WTC11 (cell line): Measurements from ENCODE around the gene SERINC4. TPM values are rescaled to one million over a fixed set of nuclear protein-coding genes. Genes with fewer than 3 reads are reported as not detected.
"Not testable (repeated sequence)": the region's sequence is repeated elsewhere in the genome, so short reads cannot be mapped to it uniquely, and the experiment has no call there.

Source experiments
- ATAC-seq: fragments of 200-7000 bp; cut with Tn5 transposase; 2 replicates; pipeline ENCODE4 v1.10.0; 2021; ENCODE audit warnings: mild to moderate bottlenecking, moderate library complexity
- CTCF ChIA-PET: fragments of 300-600 bp; sonication (Branson Sonifier 250); formaldehyde crosslinking; loops from one replicate; lab custom pipeline; 2021; ENCODE audit warnings: antibody characterized with exemption; lab: Charles Lee
- POLR2A ChIA-PET: fragments of 350-600 bp; sonication (Branson Sonifier 250); formaldehyde crosslinking; loops from one replicate; lab custom pipeline; 2021; ENCODE audit warnings: antibody characterized with exemption; lab: Charles Lee
- DNase-seq: peaks from one replicate; pipeline ENCODE4 v3.0.0; 2021; ENCODE audit warnings: low spot score
- H3K27ac Mint-ChIP-seq: 2 replicates; pipeline ENCODE4 v1.8.0; 2021; ENCODE audit warnings: mixed read lengths
- H3K27me3 Mint-ChIP-seq: 2 replicates; pipeline ENCODE4 v1.8.0; 2021; ENCODE audit warnings: low read depth, mild to moderate bottlenecking, moderate library complexity, mixed read lengths
- H3K36me3 Mint-ChIP-seq: 2 replicates; pipeline ENCODE4 v1.8.0; 2021; ENCODE audit warnings: mixed read lengths
- H3K4me1 Mint-ChIP-seq: 2 replicates; pipeline ENCODE4 v1.8.0; 2022; ENCODE audit warnings: mixed read lengths
- H3K4me3 Mint-ChIP-seq: 2 replicates; pipeline ENCODE4 v1.8.0; 2021; ENCODE audit warnings: mild to moderate bottlenecking, moderate library complexity, mixed read lengths
- H3K9me3 Mint-ChIP-seq: 2 replicates; pipeline ENCODE4 v1.8.0; 2021; ENCODE audit warnings: mixed read lengths
- CBFB ChIP-seq: sonication (generic); formaldehyde crosslinking; IDR thresholded peaks from 2 replicates; pipeline ENCODE4 v1.8.1; 2022; ENCODE audit warnings: mild to moderate bottlenecking, low read depth, missing genetic modification reagents
- CDX4 ChIP-seq: fragments of 250-450 bp; sonication (Bioruptor Pico); IDR thresholded peaks from 2 replicates; pipeline ENCODE4 v1.9.0; 2021; ENCODE audit warnings: moderate library complexity, mild to moderate bottlenecking, inconsistent platforms, borderline replicate concordance
- CREM ChIP-seq: sonication (generic); formaldehyde crosslinking; IDR thresholded peaks from 2 replicates; pipeline ENCODE4 v1.8.1; 2022; ENCODE audit warnings: mild to moderate bottlenecking, missing genetic modification reagents, moderate library complexity
- E2F1 ChIP-seq: sonication (generic); formaldehyde crosslinking; IDR thresholded peaks from 2 replicates; pipeline ENCODE4 v1.8.0; 2022; ENCODE audit warnings: mild to moderate bottlenecking, missing genetic modification reagents
- FOXK1 ChIP-seq: sonication (generic); formaldehyde crosslinking; IDR thresholded peaks from 2 replicates; pipeline ENCODE4 v1.8.0; 2022; ENCODE audit warnings: mild to moderate bottlenecking, moderate library complexity, missing genetic modification reagents
- IRF1 ChIP-seq: sonication (generic); formaldehyde crosslinking; IDR thresholded peaks from 2 replicates; pipeline ENCODE4 v1.8.0; 2023; ENCODE audit warnings: missing genetic modification reagents
- MAX ChIP-seq: sonication (generic); formaldehyde crosslinking; IDR thresholded peaks from 2 replicates; pipeline ENCODE4 v1.8.0; 2022; ENCODE audit warnings: mild to moderate bottlenecking, missing genetic modification reagents
- NFE2L1 ChIP-seq: sonication (generic); formaldehyde crosslinking; IDR thresholded peaks from 2 replicates; pipeline ENCODE4 v1.8.1; 2023; ENCODE audit warnings: missing genetic modification reagents
- NR1H2 ChIP-seq: sonication (generic); formaldehyde crosslinking; IDR thresholded peaks from 2 replicates; pipeline ENCODE4 v1.9.0; 2021; ENCODE audit warnings: mild to moderate bottlenecking, moderate library complexity, missing genetic modification reagents
- NR3C1 ChIP-seq: sonication (generic); formaldehyde crosslinking; conservative IDR thresholded peaks from 2 replicates; pipeline ENCODE4 v1.8.1; 2023; ENCODE audit warnings: low read depth, mild to moderate bottlenecking, missing genetic modification reagents
- OVOL2 ChIP-seq: fragments of 250-450 bp; sonication (Bioruptor Pico); IDR thresholded peaks from 2 replicates; pipeline ENCODE4 v1.9.0; 2021; ENCODE audit warnings: mild to moderate bottlenecking, borderline replicate concordance
- PRDM15 ChIP-seq: sonication (generic); formaldehyde crosslinking; IDR thresholded peaks from 2 replicates; pipeline ENCODE4 v1.8.0; 2022; ENCODE audit warnings: missing genetic modification reagents
- RELA ChIP-seq: sonication (generic); formaldehyde crosslinking; IDR thresholded peaks from 2 replicates; pipeline ENCODE4 v1.8.1; 2022; ENCODE audit warnings: missing genetic modification reagents, mild to moderate bottlenecking, borderline replicate concordance
- RORB ChIP-seq: fragments of 250-450 bp; sonication (Bioruptor Pico); IDR thresholded peaks from 2 replicates; pipeline ENCODE4 v1.9.0; 2021; ENCODE audit warnings: mild to moderate bottlenecking
- SMAD4 ChIP-seq: sonication (generic); formaldehyde crosslinking; IDR thresholded peaks from 2 replicates; pipeline ENCODE4 v1.8.0; 2022; ENCODE audit warnings: mild to moderate bottlenecking, missing genetic modification reagents
- STAT6 ChIP-seq: sonication (generic); formaldehyde crosslinking; conservative IDR thresholded peaks from 2 replicates; pipeline ENCODE4 v1.8.1; 2023; ENCODE audit warnings: mild to moderate bottlenecking, low read depth, missing genetic modification reagents, moderate library complexity
- TCF7 ChIP-seq: sonication (generic); formaldehyde crosslinking; IDR thresholded peaks from 2 replicates; pipeline ENCODE4 v1.8.0; 2022; ENCODE audit warnings: mild to moderate bottlenecking, low read depth, missing genetic modification reagents, moderate library complexity
- TP53 ChIP-seq: sonication (generic); formaldehyde crosslinking; IDR thresholded peaks from 2 replicates; pipeline ENCODE4 v1.8.1; 2023; ENCODE audit warnings: mild to moderate bottlenecking, missing genetic modification reagents
- ZBTB21 ChIP-seq: sonication (generic); formaldehyde crosslinking; IDR thresholded peaks from 2 replicates; pipeline ENCODE4 v1.8.1; 2023; ENCODE audit warnings: mild to moderate bottlenecking, missing genetic modification reagents, borderline replicate concordance
- ZNF138 ChIP-seq: sonication (generic); formaldehyde crosslinking; conservative IDR thresholded peaks from 2 replicates; pipeline ENCODE4 v1.8.1; 2022; ENCODE audit warnings: mild to moderate bottlenecking, moderate library complexity, missing genetic modification reagents
- ZNF232 ChIP-seq: sonication (generic); formaldehyde crosslinking; IDR thresholded peaks from 2 replicates; pipeline ENCODE4 v1.8.0; 2022; ENCODE audit warnings: mild to moderate bottlenecking, missing genetic modification reagents
- ZNF396 ChIP-seq: fragments of 250-450 bp; sonication (Bioruptor Pico); IDR thresholded peaks from 2 replicates; pipeline ENCODE4 v1.8.0; 2021; ENCODE audit warnings: mild to moderate bottlenecking, moderate library complexity, borderline replicate concordance
- ZNF416 ChIP-seq: fragments of 250-450 bp; sonication (Bioruptor Pico); IDR thresholded peaks from 2 replicates; pipeline ENCODE4 v1.9.0; 2021; ENCODE audit warnings: mild to moderate bottlenecking, inconsistent platforms
- total RNA-seq: library from RNA; stranded (reverse); gene quantifications from 3 replicates; pipeline ENCODE4 v1.2.3, GENCODE V29; 2021

SERINC4 gene
- total RNA-seq, 1 experiment from 2014 or later, result not detected

- no peak for TF ChIP-seq IRF1 (CRISPR knock-in tag)
- TF ChIP-seq FOXK1 (CRISPR knock-in tag), result no peak
- TF ChIP-seq CDX4 (CRISPR knock-in tag), result no peak
- no peak for TF ChIP-seq CREM (CRISPR knock-in tag)
- TF ChIP-seq TCF7 (CRISPR knock-in tag), result no peak
- no peak for TF ChIP-seq ZNF232 (CRISPR knock-in tag)
- no peak for TF ChIP-seq NR1H2
- no peak for TF ChIP-seq SMAD4
- TF ChIP-seq TP53 (CRISPR knock-in tag), result no peak
These were observed 8.5 kb upstream of the SERINC4 start (continued) for GRCh38 chr15:43808435-43808950.

- H3K4me1 Mint-ChIP-seq, result peaks cover 28% of the 10 kb centered on the region
- H3K36me3 Mint-ChIP-seq, result peaks cover 62% of the 10 kb centered on the region
These were observed 2.7 kb upstream of the SERINC4 start for GRCh38 chr15:43802676-43803075.

GRCh38 chr15:43800286-43801141, 494 bp upstream of the SERINC4 start, which contains the start of gene HYPK:
Gene HYPK, plus strand, starts transcription at chr15:43800599. Its CDS starts 24 bp downstream, at chr15:43800623.
- H3K4me3 Mint-ChIP-seq, result peak within 1 kb of the TSS; percentile 99
- POLR2A ChIA-PET, result interaction anchor here (0.5 to 1.6 kb wide), 8 partner anchors 8 to 128 kb away, joined by 3 to 12 read pairs (median 3); partner anchors contain the start of genes ELL3, MFAP1 and SERF2
- TF ChIP-seq PRDM15 (CRISPR knock-in tag) (no peak), ZNF416 (0 out of 2 replicates have a peak, but pooled peaks have one; percentile 33), ZBTB21 (no peak), CBFB (CRISPR knock-in tag) (no peak), OVOL2 (CRISPR knock-in tag) (no peak), STAT6 (CRISPR knock-in tag) (no peak), RELA (CRISPR knock-in tag) (no peak), CREM (CRISPR knock-in tag) (no peak), NR3C1 (CRISPR knock-in tag) (no peak), RORB (CRISPR knock-in tag) (no peak), MAX (peak; percentile 86), NFE2L1 (CRISPR knock-in tag) (no peak), ZNF396 (CRISPR knock-in tag) (no peak), ZNF138 (CRISPR knock-in tag) (no peak), TCF7 (CRISPR knock-in tag) (no peak), NR1H2 (no peak), E2F1 (CRISPR knock-in tag) (no peak)

More at GRCh38 chr15:43802676-43803075, 2.7 kb upstream of the SERINC4 start:
- DNase-seq, H3K27me3 Mint-ChIP-seq, H3K9me3 Mint-ChIP-seq, POLR2A ChIA-PET, H3K27ac Mint-ChIP-seq, ATAC-seq, H3K4me3 Mint-ChIP-seq: not testable (repeated sequence)
- CTCF ChIA-PET, result interaction anchor here (2.0 kb wide), 1 partner anchor 26 kb away, joined by 5 read pairs; the partner anchor contains the start of gene ELL3

More at GRCh38 chr15:43800286-43801141, 494 bp upstream of the SERINC4 start, which contains the start of gene HYPK:
- Mint-ChIP-seq H3K36me3 (peaks cover 57% of the 10 kb centered on the region), H3K27me3 (no peaks in the 10 kb centered on the region), H3K27ac (peak within 1 kb of the TSS; percentile 99), H3K9me3 (no peaks in the 10 kb centered on the region), H3K4me1 (peaks cover 38% of the 10 kb centered on the region)
- ATAC-seq (peak; percentile 86), DNase-seq (peak; percentile 89)
- CTCF ChIA-PET, result interaction anchor here (0.7 to 1.9 kb wide), 5 partner anchors 24 to 430 kb away, joined by 3 to 15 read pairs (median 4); partner anchors contain the start of genes ELL3, MFAP1, TUBGCP4 and ZSCAN29
